KMS-11 (cell line): ENCODE results near the gene GRIK1.

ENCODE experiments used
- H2AFZ ChIP-seq: fragments of 200-600 bp; sonication (generic); 2 replicates; pipeline ENCODE4 v1.6.1; 2016; ENCODE audit warnings: antibody characterized with exemption, mixed run types, low read depth
- H3K27ac ChIP-seq: fragments of 200-600 bp; sonication (generic); 2 replicates; pipeline ENCODE4 v1.6.1; 2016; ENCODE audit warnings: mild to moderate bottlenecking, mixed run types
- H3K27me3 ChIP-seq: fragments of 200-600 bp; sonication (generic); 2 replicates; pipeline ENCODE4 v1.6.1; 2017; ENCODE audit warnings: mild to moderate bottlenecking, low read depth, mixed run types, moderate library complexity; ENCODE audit not compliant: insufficient read depth
- H3K36me3 ChIP-seq: fragments of 200-600 bp; sonication (generic); 2 replicates; pipeline ENCODE4 v1.6.1; 2017; ENCODE audit warnings: mild to moderate bottlenecking, mixed run types; ENCODE audit not compliant: insufficient read depth
- H3K4me1 ChIP-seq: fragments of 200-600 bp; sonication (generic); 2 replicates; pipeline ENCODE4 v1.6.1; 2016; ENCODE audit warnings: mild to moderate bottlenecking, low read depth, mixed run types; ENCODE audit not compliant: poor library complexity, severe bottlenecking
- H3K4me2 ChIP-seq: fragments of 200-600 bp; sonication (generic); 2 replicates; pipeline ENCODE4 v1.7.0; 2016; ENCODE audit warnings: mild to moderate bottlenecking, mixed run types
- H3K4me3 ChIP-seq: fragments of 200-600 bp; sonication (generic); IDR thresholded peaks from 2 replicates; pipeline ENCODE4 v1.6.1; 2017; ENCODE audit warnings: low read depth, low read length, mixed read lengths; ENCODE audit not compliant: insufficient read depth
- H3K79me2 ChIP-seq: fragments of 200-600 bp; sonication (generic); 2 replicates; pipeline ENCODE4 v1.6.1; 2016; ENCODE audit warnings: low read depth, mixed run types; ENCODE audit not compliant: insufficient read depth
- H3K9ac ChIP-seq: fragments of 200-600 bp; sonication (generic); 2 replicates; pipeline ENCODE4 v1.6.1; 2016; ENCODE audit warnings: mild to moderate bottlenecking, mixed run types
- H4K20me1 ChIP-seq: fragments of 200-600 bp; sonication (generic); 2 replicates; pipeline ENCODE4 v1.6.1; 2016; ENCODE audit warnings: mild to moderate bottlenecking, mixed run types; ENCODE audit not compliant: insufficient read depth
- TF ChIP-seq, protein P1 (sequence below): fragments of 200-600 bp; sonication (generic); conservative IDR thresholded peaks from 2 replicates; pipeline ENCODE4 v1.6.1; 2017; ENCODE audit warnings: low read depth, mild to moderate bottlenecking, antibody characterized with exemption, low read length, moderate library complexity, mixed read lengths

Gene GRIK1

DNA sequence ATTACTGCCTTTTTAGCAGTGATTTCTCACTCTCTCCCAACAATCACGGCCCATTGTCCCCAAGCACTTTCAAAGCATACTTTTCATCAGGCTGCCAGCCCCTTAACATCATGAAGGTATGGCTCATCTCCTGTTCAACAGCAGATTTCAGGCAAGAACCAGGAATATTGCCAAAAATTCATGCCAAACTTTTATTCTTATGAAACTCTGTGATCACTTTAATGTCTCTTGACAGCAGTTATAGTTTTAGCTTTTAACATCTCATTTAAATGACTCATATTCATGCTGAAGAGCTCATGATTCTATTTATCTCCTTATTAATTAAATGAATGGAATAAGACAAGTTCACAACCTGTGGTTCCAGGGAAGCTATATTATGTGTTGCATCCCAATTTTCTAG is 235.1 kb downstream of the GRIK1 start:
- no peak overlapping the region for H2AFZ ChIP-seq
- H3K4me3 ChIP-seq = no peak overlapping the region
- TF ChIP-seq, protein P1, sequence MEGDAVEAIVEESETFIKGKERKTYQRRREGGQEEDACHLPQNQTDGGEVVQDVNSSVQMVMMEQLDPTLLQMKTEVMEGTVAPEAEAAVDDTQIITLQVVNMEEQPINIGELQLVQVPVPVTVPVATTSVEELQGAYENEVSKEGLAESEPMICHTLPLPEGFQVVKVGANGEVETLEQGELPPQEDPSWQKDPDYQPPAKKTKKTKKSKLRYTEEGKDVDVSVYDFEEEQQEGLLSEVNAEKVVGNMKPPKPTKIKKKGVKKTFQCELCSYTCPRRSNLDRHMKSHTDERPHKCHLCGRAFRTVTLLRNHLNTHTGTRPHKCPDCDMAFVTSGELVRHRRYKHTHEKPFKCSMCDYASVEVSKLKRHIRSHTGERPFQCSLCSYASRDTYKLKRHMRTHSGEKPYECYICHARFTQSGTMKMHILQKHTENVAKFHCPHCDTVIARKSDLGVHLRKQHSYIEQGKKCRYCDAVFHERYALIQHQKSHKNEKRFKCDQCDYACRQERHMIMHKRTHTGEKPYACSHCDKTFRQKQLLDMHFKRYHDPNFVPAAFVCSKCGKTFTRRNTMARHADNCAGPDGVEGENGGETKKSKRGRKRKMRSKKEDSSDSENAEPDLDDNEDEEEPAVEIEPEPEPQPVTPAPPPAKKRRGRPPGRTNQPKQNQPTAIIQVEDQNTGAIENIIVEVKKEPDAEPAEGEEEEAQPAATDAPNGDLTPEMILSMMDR = no peak
- no peaks in the 10 kb centered on the region for H3K27me3 ChIP-seq
- H3K4me1 ChIP-seq = no peaks in the 10 kb centered on the region
- H3K4me2 ChIP-seq = no peak overlapping the region
- no peaks in the 10 kb centered on the region for H4K20me1 ChIP-seq
- no peaks in the 10 kb centered on the region for H3K79me2 ChIP-seq
- H3K27ac ChIP-seq = no peak overlapping the region
- H3K9ac ChIP-seq = no peak overlapping the region
- H3K36me3 ChIP-seq = no peaks in the 10 kb centered on the region

DNA sequence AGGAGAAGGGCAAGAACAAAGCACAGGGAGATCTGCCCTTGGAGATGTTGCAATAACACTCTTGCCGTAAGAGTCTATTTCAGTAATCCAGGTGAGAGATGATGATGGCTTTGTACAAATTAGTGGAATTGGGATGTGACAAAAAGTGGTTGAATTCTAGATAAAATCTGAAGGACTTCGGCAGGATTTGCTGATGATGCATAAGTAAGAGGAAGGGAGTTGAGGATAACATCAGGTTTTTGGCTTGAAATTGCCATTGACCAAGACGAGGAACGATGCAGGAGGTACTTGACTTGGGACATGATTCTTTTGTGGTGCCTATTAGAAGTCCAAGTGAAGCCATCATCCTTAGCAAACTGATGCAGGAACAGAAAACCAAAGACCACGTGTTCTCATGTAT is 238.1 kb downstream of the GRIK1 start:
- H4K20me1 ChIP-seq = no peaks in the 10 kb centered on the region
- H3K4me2 ChIP-seq = no peak overlapping the region
- no peaks in the 10 kb centered on the region for H3K36me3 ChIP-seq
- H2AFZ ChIP-seq = no peak overlapping the region
- no peaks in the 10 kb centered on the region for H3K79me2 ChIP-seq
- no peaks in the 10 kb centered on the region for H3K4me1 ChIP-seq
- H3K27me3 ChIP-seq = no peaks in the 10 kb centered on the region
- H3K4me3 ChIP-seq = no peak overlapping the region
- TF ChIP-seq, protein P1 = no peak
- no peak overlapping the region for H3K9ac ChIP-seq
- no peak overlapping the region for H3K27ac ChIP-seq

DNA sequence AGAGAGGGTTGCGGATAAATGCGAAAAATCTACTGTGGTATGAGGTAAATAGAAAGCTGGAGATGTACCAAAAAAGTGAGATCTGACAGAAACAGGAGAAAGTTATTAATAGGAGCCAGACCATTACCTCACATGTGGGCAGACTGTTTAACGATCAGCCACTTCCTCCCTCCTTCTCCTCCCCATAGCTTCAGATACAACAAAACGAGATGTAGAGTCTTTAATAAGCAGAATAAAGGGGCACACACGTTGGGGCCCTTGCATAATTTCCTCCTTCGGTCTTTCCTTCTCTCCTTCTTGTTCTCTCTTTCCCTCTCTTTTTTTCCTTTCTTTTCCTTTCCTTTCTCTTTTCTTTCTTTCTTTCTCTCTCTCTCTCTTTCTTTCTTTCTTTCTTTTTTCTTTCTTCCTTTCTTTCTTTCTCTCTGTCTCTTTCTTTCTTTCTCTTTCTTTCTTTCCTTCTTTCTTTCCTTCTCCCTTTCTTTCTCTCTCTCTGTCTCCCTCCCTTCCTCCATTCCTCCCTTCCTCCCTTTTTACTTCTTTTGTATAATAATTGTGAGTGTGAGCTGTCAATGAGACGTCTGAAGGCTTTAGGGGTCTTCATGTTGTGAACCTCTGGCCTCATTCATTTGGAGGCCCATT is 242.1 kb downstream of the GRIK1 start:
- Histone ChIP-seq H3K4me3 (no peak overlapping the region), H3K79me2 (no peaks in the 10 kb centered on the region), H3K36me3 (no peaks in the 10 kb centered on the region), H3K9ac (no peak overlapping the region), H3K27me3 (no peaks in the 10 kb centered on the region), H2AFZ (no peak overlapping the region), H4K20me1 (no peaks in the 10 kb centered on the region), H3K4me1 (no peaks in the 10 kb centered on the region), H3K4me2 (no peak overlapping the region), H3K27ac (no peak overlapping the region)
- TF ChIP-seq, protein P1 = no peak

DNA sequence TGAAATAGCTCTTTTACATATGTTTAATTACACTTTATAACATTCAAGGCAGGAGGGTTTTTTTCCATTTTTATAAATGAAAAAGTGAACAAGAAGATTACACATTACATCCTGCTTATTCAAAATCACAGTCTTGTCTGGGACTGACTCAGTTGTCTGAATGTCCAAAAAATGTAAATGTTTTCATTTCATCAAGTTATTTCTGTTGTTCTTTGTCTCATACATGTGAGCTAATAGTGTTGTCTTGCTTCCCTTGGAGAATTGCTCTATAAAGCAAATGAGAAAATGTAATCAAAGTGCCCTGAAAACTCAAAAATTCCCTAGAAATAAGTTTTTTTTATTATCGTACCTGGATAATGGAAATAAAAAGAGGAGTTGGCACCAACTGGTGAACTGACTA is 242.9 kb downstream of the GRIK1 start:
- Histone ChIP-seq H3K79me2 (no peaks in the 10 kb centered on the region), H3K27ac (no peak overlapping the region), H3K4me3 (no peak overlapping the region), H3K36me3 (no peaks in the 10 kb centered on the region), H2AFZ (no peak overlapping the region), H4K20me1 (no peaks in the 10 kb centered on the region), H3K4me1 (no peaks in the 10 kb centered on the region), H3K27me3 (no peaks in the 10 kb centered on the region), H3K4me2 (no peak overlapping the region), H3K9ac (no peak overlapping the region)
- TF ChIP-seq, protein P1 = no peak
